HG03280 (cell line): Measurements from ENCODE around the gene SAP30BP.

Experiments used
- ATAC-seq: cut with Tn5 transposase; IDR thresholded peaks from one replicate; pipeline ENCODE4 v1.9.1; 2021; ENCODE audit warnings: mild to moderate bottlenecking, moderate library complexity; ENCODE audit not compliant: unreplicated experiment

SAP30BP gene

GRCh38 chr17:75707079-75707571 lies 40.0 kb downstream of the SAP30BP start:
- no peak for ATAC-seq

GRCh38 chr17:75712446-75712845 lies 45.3 kb downstream of the SAP30BP start:
- ATAC-seq: no peak

- no peak for ATAC-seq
Observed at GRCh38 chr17:75719732-75720131, 52.6 kb downstream of the SAP30BP start.

GRCh38 chr17:75720656-75721462 lies 53.7 kb downstream of the SAP30BP start, which contains the start of gene ITGB4:
ITGB4 (plus strand) TSS chr17:75721459; CDS start chr17:75724704, 3,245 bp downstream.
- no peak for ATAC-seq

GRCh38 chr17:75721463-75722011 lies 54.4 kb downstream of the SAP30BP start:
- ATAC-seq: no peak

- no peak for ATAC-seq
Observed at GRCh38 chr17:75722076-75722475, 54.9 kb downstream of the SAP30BP start.

GRCh38 chr17:75722542-75723095 lies 55.5 kb downstream of the SAP30BP start:
- ATAC-seq: no peak

- ATAC-seq: no peak
Observed at GRCh38 chr17:75723171-75723930, 56.2 kb downstream of the SAP30BP start.

- ATAC-seq: no peak
Observed at GRCh38 chr17:75724016-75725003, 57.2 kb downstream of the SAP30BP start.

- ATAC-seq: no peak
Observed at GRCh38 chr17:75725504-75725903, 58.4 kb downstream of the SAP30BP start.

GRCh38 chr17:75727391-75727790 lies 60.3 kb downstream of the SAP30BP start:
- no peak for ATAC-seq

- ATAC-seq: no peak
Observed at GRCh38 chr17:75729351-75729750, 62.2 kb downstream of the SAP30BP start.

- no peak for ATAC-seq
Observed at GRCh38 chr17:75730065-75730464, 62.9 kb downstream of the SAP30BP start.

- ATAC-seq: no peak
Observed at GRCh38 chr17:75731086-75731715, 64.1 kb downstream of the SAP30BP start.

GRCh38 chr17:75731716-75732498 lies 64.8 kb downstream of the SAP30BP start:
- no peak for ATAC-seq

GRCh38 chr17:75733471-75733870 lies 66.3 kb downstream of the SAP30BP start:
- no peak for ATAC-seq

- ATAC-seq: no peak
Observed at GRCh38 chr17:75734674-75735294, 67.6 kb downstream of the SAP30BP start.

- ATAC-seq: no peak
Observed at GRCh38 chr17:75736173-75736835, 69.2 kb downstream of the SAP30BP start.
